Activated CD4-positive, alpha-beta T cell treated with anti-CD3 and anti-CD28 coated beads, Interleukin-2, Interleukin-6, amounts not matched to agents 100 ng/mL and 50 ng/mL, durations not matched to agents 16 hours and 8 hours (primary cell): ENCODE measurements around the gene DCC.

Experiments used
- DNase-seq: peaks from one replicate; pipeline ENCODE4 v3.0.0-alpha.2; 2020

The DCC gene

DNA sequence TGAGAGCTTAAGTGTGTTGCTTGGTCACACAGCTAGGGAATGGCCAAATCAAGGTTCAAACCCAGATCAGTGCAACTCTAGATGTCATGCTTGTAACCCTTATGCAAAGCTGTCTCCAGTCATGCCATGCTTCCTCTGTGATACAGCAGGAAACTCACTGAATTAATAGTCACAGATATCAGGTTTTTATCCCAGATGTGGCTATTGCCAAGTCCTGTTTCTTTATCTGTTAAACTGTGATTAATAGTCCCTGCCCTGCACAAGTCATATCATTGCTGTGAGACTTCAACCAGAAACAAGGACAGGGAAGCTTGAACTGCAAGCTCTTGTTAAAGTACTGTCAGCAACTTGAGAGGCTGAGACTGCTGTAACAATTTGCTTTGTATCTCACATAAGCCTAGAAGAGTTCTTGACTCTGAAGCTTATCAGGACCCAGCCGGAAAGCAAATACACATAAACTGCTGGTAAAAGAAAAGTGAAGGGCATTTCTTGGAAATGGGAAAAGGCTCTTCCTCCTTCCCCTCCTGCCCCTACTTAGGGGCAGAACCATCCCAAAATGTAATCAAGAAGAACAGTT, 609.0 kb downstream of the DCC start:
- DNase-seq, result no peak

DNA sequence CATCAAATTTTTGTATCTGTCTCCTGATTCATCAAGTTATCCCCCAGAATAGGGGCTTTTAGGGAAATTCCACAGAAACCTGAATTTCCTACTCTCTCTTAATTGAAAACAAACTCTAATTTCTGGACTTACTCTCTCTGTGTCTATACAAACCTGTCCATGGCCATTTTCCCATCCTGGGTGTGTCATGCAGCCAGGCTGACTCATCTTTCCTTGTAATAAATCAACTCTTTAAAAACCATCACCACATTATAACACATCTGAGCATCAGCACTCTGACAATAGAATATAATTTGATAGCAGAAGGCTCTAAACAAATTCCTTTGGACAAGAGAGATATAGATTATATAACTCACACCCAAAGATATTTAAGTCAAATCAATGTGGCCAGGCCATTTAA, 610.2 kb downstream of the DCC start:
- DNase-seq, result no peak

DNA sequence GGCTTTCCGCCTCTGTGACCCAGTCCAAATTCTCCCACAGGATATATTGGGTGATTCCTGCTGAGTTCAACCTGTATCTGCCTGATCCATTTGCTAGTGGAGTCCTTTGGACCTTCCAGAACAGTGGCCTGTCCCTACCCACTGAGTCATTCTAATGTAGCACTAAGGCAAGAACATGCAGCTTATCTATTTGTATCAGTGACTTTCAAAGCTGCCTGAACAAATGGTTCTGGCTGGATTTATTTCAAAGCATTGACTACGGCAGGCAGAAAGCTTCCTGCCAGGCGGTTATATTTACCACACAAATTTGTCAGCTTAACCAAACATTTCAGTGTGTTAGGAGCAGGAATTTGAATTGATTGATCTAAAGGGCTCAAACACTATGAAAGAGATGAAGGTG, 613.4 kb downstream of the DCC start:
- no peak for DNase-seq

DNA sequence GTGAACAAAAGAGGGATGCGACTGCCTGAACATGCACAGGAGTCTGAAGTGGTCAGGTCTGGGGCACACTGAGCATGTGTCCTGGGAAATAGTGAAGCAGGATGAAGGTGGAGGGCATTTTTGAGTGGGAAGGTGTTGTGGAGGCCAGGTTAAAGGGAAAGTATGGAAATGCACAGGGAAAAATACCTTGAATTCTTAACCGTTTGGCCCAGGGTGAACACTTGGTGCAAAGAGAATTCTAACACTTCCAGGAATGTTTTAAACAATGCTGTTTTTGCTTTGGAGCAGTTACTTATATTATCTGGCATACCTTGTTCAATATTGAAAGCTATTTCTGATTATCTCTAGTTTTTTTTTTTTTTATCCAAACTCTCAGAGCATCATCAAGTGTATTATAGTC, 623.5 kb downstream of the DCC start:
- no peak for DNase-seq

DNA sequence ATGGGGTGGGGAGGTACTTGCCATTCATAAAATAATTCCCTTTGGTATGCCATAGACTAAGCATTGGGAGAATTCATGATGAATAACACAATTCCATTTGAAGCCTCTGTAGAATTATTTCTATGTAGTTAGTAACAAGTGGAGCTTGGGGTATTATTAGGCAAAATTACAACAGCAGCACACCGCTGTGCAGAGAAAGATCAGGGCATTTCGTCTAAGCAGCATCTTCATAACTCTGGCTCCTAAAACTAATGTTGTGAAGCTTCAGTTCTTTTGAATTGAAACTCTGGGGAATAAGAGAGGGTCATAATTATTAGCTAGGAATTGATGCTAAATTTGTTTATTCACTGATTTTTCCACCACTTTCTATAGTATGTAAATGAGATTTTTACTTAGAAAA, 630.7 kb downstream of the DCC start:
- DNase-seq, result no peak

DNA sequence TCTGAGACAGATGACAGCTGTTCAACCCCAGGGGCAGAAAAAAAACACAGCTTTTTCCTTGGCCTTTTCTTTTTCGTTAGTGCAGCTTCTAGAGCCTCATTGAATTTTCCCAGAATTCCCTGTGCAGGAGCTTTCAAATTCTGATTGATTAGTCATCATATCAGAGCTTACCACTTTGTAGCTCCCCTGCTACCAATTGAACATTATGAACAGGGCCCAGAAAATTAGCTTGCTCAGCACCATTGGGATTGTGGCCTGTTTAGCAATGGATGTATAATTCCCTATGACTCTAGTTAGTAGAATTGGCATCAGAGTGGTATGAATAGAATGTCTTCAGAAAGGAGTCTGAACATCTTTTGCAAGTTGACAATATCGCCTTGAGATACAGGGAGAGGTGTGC, 631.1 kb downstream of the DCC start:
- DNase-seq, result no peak

DNA sequence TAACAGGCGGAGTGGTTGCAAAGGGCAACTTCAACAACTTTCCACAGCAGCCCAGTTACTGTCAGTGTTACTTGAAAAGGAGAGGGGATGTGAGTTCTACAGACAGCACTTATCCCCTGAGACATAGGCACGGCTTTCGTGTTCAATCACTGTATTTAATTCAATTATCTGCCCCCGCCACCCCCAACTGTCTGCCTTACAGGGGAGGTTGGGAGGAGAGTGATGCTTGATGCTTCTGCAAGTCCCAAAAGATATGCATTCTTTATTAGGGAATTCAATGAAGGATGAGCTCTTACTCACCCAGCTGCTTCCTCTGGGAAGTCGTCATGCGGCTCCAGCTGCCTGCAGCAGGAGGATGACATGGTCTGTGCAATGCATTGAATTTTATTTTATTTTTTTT, 639.9 kb downstream of the DCC start:
- DNase-seq, result no peak

DNA sequence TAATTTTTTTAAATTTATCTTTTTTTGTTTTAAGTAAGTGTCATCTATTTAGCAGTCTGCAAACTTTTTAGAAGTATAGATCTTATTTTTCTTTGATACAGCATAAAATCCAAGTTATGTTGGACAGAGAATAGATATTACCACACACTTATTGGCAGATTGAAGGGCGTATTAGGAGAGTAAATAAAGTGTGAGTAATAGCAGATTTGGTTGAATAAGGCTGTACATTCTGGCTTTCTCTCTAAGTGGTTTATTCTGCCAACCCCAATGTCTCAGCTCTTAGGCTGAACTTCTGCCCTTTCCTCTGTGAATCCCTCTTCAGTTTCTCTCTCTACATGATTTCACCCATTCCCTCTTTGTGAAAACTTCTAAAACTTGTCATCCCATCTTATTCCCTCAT, 651.2 kb downstream of the DCC start:
- DNase-seq, result no peak

DNA sequence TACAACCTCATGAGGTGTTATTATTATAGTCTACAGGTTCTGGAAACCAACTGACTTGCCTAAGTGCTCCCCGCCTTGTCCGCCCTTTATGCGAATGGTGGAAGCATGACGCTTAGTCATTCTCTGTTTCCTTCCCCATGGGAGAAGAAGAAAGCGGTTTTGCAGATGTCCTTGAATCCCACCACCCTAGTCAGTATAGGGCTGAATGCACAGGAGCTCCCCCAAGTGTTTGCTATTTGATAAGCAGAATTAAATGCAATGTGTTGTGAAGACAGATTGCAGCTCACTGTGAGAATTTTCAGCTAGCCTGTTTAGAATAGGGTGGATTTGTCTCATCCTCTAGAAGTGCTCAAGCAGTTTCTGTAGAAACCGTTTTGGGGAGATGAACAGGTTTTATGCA, 652.0 kb downstream of the DCC start:
- no peak for DNase-seq

DNA sequence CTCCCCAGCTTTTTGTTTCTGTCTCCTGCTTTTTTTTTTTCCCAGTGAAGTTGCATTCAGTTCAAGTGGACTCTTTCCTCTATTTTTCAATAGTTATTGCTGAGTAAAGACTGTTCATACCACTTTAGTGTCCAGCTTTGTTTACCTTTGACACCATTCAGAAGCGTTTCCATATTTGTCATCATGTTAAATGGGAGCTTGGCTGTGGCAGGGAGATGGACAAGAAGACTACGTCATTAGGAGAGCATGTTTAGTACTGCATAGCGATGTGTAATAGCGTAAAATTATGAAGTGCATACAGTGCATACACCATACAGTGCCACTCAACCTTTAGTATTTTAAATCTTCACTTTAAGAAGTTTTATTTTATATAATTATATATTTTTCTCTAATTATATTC, 655.9 kb downstream of the DCC start:
- DNase-seq, result no peak

DNA sequence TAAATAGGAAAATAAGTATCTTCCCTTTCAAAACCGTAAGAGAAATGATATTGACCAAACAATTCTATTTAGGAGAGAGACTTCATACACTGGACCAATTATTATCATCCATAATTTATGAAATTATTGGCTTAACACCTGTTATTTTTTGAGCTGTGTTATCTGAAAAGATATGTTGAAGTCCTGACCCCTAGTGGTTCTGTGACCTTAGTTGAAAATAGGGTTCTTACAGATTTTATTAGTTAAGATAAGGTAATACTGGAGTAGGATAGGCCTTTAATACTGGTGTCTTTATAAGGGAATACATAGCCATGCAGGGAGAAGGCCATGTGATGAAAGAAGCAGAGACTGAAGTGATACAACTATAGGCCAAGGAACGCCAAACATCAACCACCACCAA, 659.6 kb downstream of the DCC start:
- no peak for DNase-seq

DNA sequence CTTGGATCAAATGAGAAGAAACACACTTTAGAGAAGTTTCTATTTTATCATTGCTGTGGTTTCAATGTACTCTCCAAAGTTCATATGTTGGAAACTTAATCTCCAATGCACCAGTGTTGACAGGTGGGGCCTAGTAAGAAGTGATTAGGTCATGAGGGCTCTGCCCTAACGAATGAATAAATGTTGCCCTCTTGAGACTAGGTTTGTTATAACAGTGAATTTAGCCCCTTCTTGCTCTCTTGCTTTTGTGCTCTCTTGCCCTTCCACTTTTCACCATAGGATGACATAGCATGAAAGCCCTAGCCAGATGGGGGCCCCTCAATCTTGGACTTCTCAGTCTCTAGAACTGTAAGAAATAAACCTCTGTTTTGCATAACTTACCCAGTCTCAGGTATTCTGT, 664.8 kb downstream of the DCC start:
- DNase-seq, result no peak

DNA sequence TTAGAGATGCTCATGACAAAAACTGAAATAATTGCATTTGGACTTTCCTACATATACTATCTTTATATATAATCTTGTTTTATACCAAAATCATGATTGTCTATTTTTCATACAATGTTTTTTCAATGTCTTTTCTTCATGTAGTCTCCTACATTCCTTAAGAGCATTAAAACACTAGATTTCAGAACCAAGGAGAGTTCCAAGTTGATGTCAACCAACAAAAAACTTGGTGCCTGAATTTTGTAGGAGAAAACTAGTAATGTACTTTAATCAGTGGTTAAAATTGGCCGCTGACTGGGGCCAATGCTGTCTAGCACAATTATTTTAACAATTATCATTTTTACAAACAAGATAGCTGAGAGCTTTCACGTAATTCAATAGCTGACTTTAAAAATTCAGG, 678.8 kb downstream of the DCC start:
- DNase-seq, result no peak

DNA sequence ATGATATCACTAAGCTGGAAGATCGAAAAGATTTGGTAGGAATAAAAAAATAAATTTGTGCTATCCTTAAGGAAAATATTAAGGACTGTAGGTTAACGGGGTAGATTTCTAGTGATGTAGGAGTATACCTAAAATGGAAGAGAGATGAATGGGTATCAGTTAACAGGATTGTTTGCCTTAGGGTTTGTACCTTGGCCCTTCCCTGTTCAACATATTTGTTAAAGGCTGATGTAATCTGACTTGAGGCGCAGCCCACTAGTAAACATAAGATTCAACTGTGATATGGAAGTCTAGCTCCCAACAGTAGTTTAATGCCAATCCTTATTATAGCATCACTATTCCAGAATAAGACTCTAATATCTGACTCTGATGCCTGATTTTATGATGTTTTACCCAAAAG, 685.2 kb downstream of the DCC start:
- no peak for DNase-seq

DNA sequence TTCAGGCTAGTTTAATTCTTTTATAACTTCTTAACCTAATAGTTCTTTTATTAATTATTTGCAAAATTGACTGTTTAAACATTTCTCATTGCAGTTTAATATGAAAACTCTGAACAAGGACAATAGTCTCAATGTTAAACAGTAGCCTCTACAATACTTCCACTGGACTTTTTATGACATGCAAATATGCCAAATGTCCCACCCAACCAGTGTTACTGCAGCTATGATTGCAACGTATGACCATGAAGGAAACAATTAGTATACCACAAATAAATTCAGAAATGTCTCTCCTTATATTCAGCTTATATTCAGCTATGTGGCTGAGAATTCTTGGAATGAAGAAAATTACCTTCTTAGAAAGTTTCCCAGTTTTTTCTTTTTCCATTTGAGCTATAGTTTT, 688.6 kb downstream of the DCC start:
- no peak for DNase-seq

DNA sequence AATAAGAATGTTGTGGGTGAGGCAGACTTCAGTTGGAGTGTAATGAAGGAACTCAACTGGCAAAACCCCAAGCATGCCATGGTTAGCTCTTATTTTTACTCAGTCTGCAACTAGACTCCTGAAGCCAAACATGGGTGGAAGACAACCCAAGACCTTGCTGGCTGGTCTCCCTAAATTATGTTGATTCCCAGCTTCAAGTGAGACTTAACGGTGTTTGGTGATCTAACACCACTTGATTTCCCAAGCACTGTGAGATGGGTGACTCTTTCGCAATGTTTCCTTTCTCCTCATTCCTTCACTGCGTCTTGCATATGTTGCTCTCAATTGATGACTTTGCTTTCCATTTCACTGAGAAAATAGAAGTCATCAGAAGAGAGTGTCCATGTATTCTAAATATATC, 693.1 kb downstream of the DCC start:
- no peak for DNase-seq

DNA sequence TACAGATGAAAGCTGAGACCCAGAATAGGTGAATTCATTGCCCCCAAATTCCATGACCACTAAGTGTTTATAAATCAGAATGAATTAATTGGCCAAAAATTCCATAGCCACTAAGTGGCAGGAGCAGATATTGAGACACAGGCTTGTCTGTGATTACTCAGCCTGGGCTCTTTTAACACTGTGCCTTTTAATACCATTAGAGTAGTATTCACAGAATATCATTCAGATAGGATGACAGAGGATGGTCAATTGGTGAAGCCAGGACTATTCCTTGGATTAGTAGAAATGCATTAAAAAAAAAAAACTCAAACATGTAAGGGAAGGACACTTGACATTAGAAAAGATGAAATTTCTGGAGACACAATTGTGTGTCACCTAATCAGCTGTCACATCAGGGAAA, 698.6 kb downstream of the DCC start:
- DNase-seq, result no peak

DNA sequence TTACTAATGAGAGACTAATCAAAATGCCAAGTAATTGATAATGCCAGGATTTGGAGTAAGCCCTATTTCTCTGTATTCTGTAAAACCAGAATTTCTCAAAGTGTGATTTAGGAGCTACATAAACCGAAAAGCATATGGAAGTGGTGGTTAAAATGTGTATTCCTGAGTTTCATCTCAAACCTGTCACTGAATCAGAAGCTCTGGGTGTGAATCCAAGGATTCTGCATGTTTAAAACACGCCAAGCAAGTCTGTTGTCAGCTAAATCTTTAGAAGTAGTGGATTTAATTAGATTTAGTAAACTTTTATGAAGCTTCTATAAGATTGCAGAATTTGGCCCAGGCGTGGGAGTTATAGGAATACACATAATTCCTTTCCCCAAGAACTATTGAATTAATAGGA, 700.3 kb downstream of the DCC start:
- DNase-seq, result no peak

DNA sequence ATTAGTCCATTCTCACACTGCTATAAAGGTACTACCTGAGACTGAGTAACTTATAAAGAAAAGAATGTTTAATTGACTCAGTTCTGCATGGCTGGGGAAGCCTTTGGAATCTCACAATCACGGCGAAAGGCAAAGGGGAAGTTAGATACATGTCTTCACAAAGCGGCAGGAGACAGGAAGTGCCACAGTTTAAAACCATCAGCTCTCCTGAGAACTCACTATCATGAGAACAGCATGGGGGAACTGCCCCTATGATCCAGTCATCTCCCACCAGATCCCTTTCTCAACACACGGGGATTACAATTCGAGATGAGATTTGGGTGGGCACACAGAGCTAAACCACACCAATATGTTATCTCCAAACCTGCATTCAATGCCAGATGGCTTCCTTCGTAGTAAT, 716.1 kb downstream of the DCC start:
- no peak for DNase-seq

DNA sequence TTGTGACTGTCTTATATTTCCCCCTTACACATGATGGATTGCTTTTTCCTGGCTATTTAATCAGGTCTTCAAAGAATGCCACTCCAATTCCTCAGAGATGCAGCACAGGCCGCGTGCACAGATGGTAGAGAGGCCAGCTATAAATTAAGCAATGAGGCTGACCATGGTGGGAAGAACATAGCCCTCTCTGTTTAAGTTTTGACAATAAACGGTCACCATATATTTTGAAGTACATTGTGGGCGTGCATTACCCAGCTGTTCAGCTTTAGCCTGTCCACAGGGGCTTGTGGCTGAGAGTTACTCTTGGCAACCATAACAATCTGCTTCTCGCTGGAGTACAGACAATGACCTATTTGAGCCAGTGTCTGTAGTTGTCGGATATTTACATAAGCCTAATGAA, 730.8 kb downstream of the DCC start:
- no peak for DNase-seq

DNA sequence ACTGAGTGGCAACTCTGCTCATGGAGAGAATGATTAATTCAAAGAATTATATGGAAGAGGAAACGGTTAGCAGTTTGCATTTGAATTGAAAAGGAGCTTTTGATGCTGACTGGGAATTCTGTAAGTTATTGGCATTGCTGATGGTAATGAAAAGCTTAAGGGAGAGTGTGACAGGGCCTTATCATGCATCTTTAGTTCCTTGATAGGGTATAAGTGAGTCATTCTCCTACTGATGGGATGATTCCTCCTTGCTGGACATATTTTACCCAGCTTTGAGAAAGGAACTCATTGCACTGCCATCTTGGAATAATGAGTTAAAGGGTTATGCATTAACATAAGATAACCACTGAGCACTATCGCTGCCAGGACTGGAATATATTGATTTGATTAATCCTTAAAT, 740.7 kb downstream of the DCC start:
- DNase-seq, result no peak

DNA sequence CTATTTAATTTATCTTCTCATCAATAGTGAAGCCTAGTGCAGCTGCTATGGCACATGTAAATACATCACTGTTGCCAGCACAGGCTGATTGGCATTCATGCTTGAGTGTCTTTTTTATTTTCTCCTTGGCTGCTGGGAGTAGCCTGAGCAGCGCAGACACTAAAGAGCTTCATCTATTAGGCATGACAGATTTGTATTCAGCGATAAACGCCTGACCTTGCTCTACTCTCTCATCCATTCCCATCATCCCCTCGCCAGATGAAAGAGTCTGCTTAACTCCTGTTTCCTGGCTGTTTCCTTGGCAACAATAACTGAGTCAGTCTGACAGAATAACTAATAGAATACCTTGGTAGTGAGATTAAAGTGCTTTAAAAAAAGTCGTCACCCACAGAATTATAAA, 753.6 kb downstream of the DCC start:
- no peak for DNase-seq

DNA sequence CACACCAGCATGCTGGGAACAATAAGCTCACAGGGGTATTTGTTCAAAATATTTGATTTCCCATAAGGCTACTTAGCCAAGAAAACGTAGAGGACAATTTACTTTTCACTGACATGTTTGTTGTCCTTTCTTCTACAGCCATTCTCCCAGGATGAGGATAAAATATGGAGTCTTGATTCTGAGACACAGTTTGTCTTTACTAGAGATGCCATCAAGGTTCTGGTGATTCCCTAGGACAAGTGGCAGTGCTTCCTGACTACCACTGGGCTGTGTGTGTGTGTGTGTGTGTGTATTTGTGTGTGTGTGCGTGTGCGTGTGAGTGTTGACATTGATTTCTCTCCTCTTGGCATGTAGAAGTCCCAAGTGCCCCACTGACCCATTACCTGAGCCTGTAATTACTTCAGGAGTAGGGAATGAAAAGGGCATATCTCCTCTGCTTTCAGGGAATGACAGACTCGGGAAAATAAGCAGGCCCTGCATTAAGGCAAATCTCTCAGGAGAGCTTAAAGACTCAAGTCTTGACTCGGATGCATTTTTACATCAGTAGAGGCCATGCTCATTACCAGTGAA, 761.6 kb downstream of the DCC start:
- no peak for DNase-seq

DNA sequence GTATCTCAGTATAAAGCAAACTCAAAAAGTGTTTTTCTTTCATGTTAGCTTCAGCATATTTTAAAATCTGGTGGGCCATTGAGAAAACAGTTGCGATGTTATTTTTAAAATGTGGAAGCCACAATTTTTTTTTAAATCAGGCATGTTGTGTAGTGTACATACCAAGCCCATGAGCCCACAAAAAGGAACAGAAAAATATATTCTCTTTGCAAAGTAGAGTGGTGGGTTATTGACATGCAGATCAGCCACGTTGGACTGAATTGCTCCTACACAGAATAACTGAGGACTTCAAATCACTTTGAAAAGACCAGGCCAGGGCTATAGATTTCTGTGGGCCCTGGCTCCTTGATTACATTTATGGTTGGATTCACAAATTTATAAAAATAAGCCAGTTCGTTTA, 774.4 kb downstream of the DCC start:
- no peak for DNase-seq

DNA sequence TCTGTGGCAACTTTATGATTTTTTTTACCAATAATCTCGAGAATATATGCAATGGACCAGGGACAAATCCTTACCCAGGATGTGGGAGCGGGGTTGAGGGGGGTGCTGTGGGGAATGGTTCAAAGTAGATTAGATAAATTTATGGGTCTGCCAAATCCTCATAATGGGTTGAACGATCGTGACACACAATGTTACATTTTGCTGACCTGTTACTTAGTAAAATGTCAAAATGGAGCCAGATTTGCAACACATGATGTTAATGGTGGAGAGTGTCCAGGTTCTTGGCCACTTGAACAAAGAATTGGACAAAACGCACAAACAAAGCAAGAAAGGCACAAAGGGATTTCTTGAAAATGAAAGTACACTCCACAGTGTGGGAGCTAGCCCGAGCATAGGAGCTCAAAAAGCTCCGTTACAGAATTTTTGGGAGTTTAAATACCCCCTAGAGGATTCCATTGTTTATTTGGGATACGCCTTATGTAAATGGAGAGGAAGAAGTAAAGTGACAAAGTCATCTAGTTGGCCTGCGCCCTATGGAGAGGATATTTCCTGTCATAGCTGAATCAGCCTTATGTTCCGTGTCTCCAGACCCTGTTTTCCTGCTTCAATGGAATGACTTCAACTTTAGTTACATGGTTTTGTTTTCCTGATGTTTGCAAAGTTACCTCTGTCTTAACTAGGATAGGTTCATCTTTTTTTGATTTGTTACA, 776.0 kb downstream of the DCC start:
- DNase-seq, result no peak
